Measurements from ENCODE around the gene CRHR2.

DNA sequence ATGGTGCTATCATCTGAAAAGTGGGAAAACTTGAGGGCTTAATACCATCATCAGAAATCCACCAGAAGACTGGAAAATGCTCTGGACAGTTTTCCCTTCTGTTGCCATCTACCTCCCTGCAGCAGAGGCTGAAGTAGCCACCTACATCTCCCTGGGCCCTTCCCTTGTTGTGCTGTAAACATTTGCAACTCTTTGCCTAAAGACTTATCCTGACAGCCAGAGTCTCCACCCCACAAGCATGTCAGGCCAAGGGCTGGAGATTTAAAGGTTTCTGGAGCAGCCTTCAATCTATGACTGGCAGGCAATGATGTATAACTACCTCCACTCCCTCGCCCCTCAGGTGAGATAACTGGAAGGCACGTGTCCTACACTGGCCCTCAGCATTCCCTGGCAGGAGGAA, 39.9 kb upstream of the CRHR2 start:
- no peak for TF ChIP-seq RFX5 (IDR thresholded peaks at IDR 0.05; ENCODE audit: low read depth, low read length)
- TF ChIP-seq, protein P1, sequence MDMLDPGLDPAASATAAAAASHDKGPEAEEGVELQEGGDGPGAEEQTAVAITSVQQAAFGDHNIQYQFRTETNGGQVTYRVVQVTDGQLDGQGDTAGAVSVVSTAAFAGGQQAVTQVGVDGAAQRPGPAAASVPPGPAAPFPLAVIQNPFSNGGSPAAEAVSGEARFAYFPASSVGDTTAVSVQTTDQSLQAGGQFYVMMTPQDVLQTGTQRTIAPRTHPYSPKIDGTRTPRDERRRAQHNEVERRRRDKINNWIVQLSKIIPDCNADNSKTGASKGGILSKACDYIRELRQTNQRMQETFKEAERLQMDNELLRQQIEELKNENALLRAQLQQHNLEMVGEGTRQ (IDR thresholded peaks at IDR 0.05; ENCODE audit: low read depth, low read length) = no peak
- no peak for TF ChIP-seq CTCF (conservative IDR thresholded peaks at IDR 0.05; ENCODE audit: low read depth, low read length)
- no peak for TF ChIP-seq FOS (IDR thresholded peaks at IDR 0.05; ENCODE audit: low read depth, low read length)
- TF ChIP-seq BHLHE40 (IDR thresholded peaks at IDR 0.05; ENCODE audit: low read depth, low read length) = no peak
